Tibial artery (tissue), 4 donors: ENCODE results near the gene EPHA6.
"Not testable (repeated sequence)": the region's sequence is repeated elsewhere in the genome, so short reads cannot be mapped to it uniquely, and the experiment has no call there.

Source experiments
- DNase-seq, 2 donors: peaks; one replicate each; pipeline ENCODE4 v3.0.0-alpha.2; 2019
- H3K27ac ChIP-seq, 2 donors: fragments of 200-600 bp; sonication (generic) in 1 of 2; 1 replicate in 1 of 2; 2 replicates in 1 of 2; pipeline ENCODE4 v1.5.1; 2018 to 2019; ENCODE audit warnings: mild to moderate bottlenecking in 1 of 2
- H3K27me3 ChIP-seq, 2 donors: fragments of 200-600 bp; sonication (generic) in 1 of 2; one replicate each; pipeline versions ENCODE4 v1.5.1 to v1.6.0; 2016 to 2019
- H3K36me3 ChIP-seq, 3 donors: fragments of 200-600 bp; sonication (generic) in 2 of 3; one replicate each; pipeline ENCODE4 v1.5.1; 2016 to 2019; ENCODE audit warnings: mild to moderate bottlenecking in 2 of 3
- H3K4me1 ChIP-seq, 4 donors: fragments of 200-600 bp; sonication (generic) in 2 of 4; 1 replicate in 3 of 4; 2 replicates in 1 of 4; pipeline ENCODE4 v1.5.1; 2016 to 2019
- H3K4me3 ChIP-seq, 2 donors: fragments of 200-600 bp; sonication (generic) in 1 of 2; 1 replicate in 1 of 2; 2 replicates in 1 of 2; pipeline ENCODE4 v1.5.1; 2018 to 2019; ENCODE audit warnings: mild to moderate bottlenecking in 2 of 2
- H3K9me3 ChIP-seq, 3 donors: fragments of 200-600 bp; sonication (generic) in 1 of 3; one replicate each; pipeline ENCODE4 v1.5.1; 2016 to 2019
- CTCF ChIP-seq, 2 experiments: fragments of 200-600 bp in 1 of 2; fragments of 450-650 bp in 1 of 2; IDR thresholded peaks; one replicate each; pipeline ENCODE4 v1.5.1; 2017 to 2019; ENCODE audit warnings: antibody characterized with exemption in 2 of 2, mild to moderate bottlenecking in 1 of 2, moderate library complexity in 1 of 2
- intact Hi-C: fragments of 100-400 bp; cut with DNase I; formaldehyde crosslinking; loops from one replicate; pipeline ENCODE4 v1.15.0; 2023; ENCODE audit warnings: low total_unique reads

Gene EPHA6

GRCh38 chr3:97612632-97613031, 798.2 kb downstream of the EPHA6 start:
- DNase-seq: no peak
- intact Hi-C loops: no loop called here
- peaks cover 0 to 8% (median 0%) of the 10 kb centered on the region in 3 donors for H3K9me3 ChIP-seq

DNA sequence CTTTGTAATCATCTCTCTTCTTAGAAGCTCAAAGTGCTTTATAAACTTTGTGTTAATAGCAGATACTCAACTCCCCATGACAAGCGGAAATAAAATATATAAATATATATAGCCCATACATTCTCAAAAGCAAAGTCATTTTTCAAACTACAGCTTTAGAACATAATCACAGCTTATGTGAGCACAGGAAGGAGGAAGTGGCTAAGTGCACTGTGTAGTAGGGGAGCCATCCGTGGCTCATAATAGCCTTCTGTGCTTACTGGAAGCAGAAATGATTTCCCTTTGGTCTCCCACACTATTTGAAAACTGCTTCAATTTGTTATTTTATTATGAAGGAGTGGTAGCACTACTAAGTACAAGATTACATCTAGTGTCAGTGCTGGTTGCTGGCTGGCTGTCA, 798.7 kb downstream of the EPHA6 start:
- intact Hi-C loops: no loop called here
- no peaks in the 10 kb centered on the region for H3K4me1 ChIP-seq
- H3K27me3 ChIP-seq: no peaks in the 10 kb centered on the region
- no peak for DNase-seq
- H3K4me3 ChIP-seq: no peak overlapping the region
- H3K27ac ChIP-seq: no peak overlapping the region
- no peaks in the 10 kb centered on the region for H3K36me3 ChIP-seq
- no peak for TF ChIP-seq CTCF (IDR thresholded peaks at IDR 0.05)
- H3K9me3 ChIP-seq: peaks cover 0 to 8% (median 0%) of the 10 kb centered on the region in 3 donors

More at GRCh38 chr3:97612632-97613031, 798.2 kb downstream of the EPHA6 start:
- Histone ChIP-seq H3K4me1 (no peaks in the 10 kb centered on the region), H3K4me3 (no peak overlapping the region), H3K27me3 (no peaks in the 10 kb centered on the region), H3K27ac (no peak overlapping the region), H3K36me3 (no peaks in the 10 kb centered on the region)
- no peak for TF ChIP-seq CTCF (IDR thresholded peaks at IDR 0.05)

- H3K27me3 ChIP-seq, intact Hi-C loops, H3K4me1 ChIP-seq, H3K9me3 ChIP-seq, H3K4me3 ChIP-seq, DNase-seq, H3K27ac ChIP-seq, H3K36me3 ChIP-seq: not testable (repeated sequence)
These were observed 806.1 kb downstream of the EPHA6 start for GRCh38 chr3:97620514-97620913.

DNA sequence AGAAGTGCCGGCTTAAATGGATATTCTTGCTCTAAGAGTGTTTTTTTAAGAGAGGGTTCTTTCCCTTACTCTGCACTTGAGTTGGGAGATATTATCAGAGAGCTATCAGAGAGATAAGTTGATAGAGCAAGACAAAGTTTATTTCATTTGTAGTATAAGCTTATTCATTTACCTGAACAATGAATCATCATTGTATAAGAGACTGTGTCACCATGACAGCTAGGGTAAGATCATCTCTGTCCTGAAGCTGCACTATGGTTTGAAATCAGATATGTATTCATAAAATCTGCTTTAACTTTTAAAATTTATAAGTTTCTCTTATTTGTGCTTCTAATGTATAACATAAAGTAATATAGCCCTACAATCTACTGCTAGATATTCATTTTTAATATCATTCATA, 822.1 kb downstream of the EPHA6 start:
- Histone ChIP-seq H3K27ac (no peak overlapping the region), H3K27me3 (no peaks in the 10 kb centered on the region), H3K36me3 (no peaks in the 10 kb centered on the region), H3K9me3 (no peaks in the 10 kb centered on the region), H3K4me3 (no peak overlapping the region), H3K4me1 (no peaks in the 10 kb centered on the region)
- intact Hi-C loops: no loop called here
- no peak for TF ChIP-seq CTCF (IDR thresholded peaks at IDR 0.05)
- no peak for DNase-seq

DNA sequence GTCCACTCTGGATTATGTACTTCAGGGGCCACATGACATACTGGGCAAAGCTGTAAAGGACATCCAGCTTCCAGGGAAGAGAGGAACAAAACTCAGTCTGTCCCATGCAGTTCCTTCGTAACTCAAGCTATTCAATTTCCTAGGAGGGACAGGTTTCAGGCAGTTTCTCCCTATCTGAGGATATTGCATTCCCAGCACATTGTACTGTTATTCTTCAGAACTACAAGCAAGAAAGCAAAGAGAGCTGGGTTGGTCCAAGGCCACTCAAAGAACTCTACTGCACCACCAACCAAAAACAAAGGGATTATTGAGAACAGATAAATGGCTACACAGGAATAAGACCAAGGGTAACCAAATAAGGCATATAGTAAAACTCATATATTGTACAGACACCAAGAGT, 832.5 kb downstream of the EPHA6 start:
- no peaks in the 10 kb centered on the region for H3K36me3 ChIP-seq
- no peak for TF ChIP-seq CTCF (IDR thresholded peaks at IDR 0.05)
- H3K27me3 ChIP-seq: no peaks in the 10 kb centered on the region
- H3K9me3 ChIP-seq: no peaks in the 10 kb centered on the region
- intact Hi-C loops: no loop called here
- no peak overlapping the region for H3K4me3 ChIP-seq
- no peak overlapping the region for H3K27ac ChIP-seq
- DNase-seq: no peak
- H3K4me1 ChIP-seq: no peaks in the 10 kb centered on the region

- no peaks in the 10 kb centered on the region for H3K27me3 ChIP-seq
- H3K4me3 ChIP-seq: no peak overlapping the region
- TF ChIP-seq CTCF (IDR thresholded peaks at IDR 0.05): no peak
- DNase-seq: no peak
- intact Hi-C loops: no loop called here
- no peaks in the 10 kb centered on the region for H3K4me1 ChIP-seq
- H3K36me3 ChIP-seq: no peaks in the 10 kb centered on the region
- no peak overlapping the region for H3K27ac ChIP-seq
- no peaks in the 10 kb centered on the region for H3K9me3 ChIP-seq
These were observed 833.1 kb downstream of the EPHA6 start for GRCh38 chr3:97647441-97647982.
